ENCODE measurements around the gene MAP4K1. TPM values are rescaled to one million over a fixed set of nuclear protein-coding genes. Genes with fewer than 3 reads are reported as not detected.

The MAP4K1 gene
- polyA plus RNA-seq, 1 donor from 2014 or later, result 1.0 TPM

- Histone ChIP-seq H3F3A (ENCODE audit: insufficient read depth, low read length, poor library complexity, severe bottlenecking) (no peaks in the 10 kb centered on the region), H3K27me3 (ENCODE audit: insufficient read depth, low read depth, low read length) (no peaks in the 10 kb centered on the region), H2AFZ (ENCODE audit: low read depth, low read length) (no peak overlapping the region), H3K79me2 (replicated peaks; ENCODE audit: insufficient read depth, low read length) (no peaks in the 10 kb centered on the region), H3K4me2 (ENCODE audit: low read length) (no peak overlapping the region), H3K9ac (ENCODE audit: low read length) (no peak overlapping the region), H3K9me3 (ENCODE audit: low read length) (no peaks in the 10 kb centered on the region), H3K27ac (ENCODE audit: low read length) (no peak overlapping the region), H3K4me3 (ENCODE audit: low read length) (no peak overlapping the region), H3K36me3 (ENCODE audit: insufficient read depth, low read length) (no peaks in the 10 kb centered on the region), H3K9me2 (ENCODE audit: insufficient read depth, low read length) (no peaks in the 10 kb centered on the region), H4K20me1 (ENCODE audit: insufficient read depth) (no peaks in the 10 kb centered on the region)
- no peak for TF ChIP-seq TAF1 (IDR thresholded peaks at IDR 0.05; ENCODE audit: low read depth)
- TF ChIP-seq POLR2AphosphoS5 (IDR thresholded peaks at IDR 0.05), result no peak
- TF ChIP-seq EP300 (conservative IDR thresholded peaks at IDR 0.05; ENCODE audit: poor library complexity, severe bottlenecking), result no peak
- TF ChIP-seq SMC3 (conservative IDR thresholded peaks at IDR 0.05; ENCODE audit: poor library complexity), result no peak
- TF ChIP-seq EZH2 (IDR thresholded peaks at IDR 0.05; ENCODE audit: borderline replicate concordance, insufficient read depth, low read length, poor library complexity, severe bottlenecking), result no peak
- TF ChIP-seq CTCF (IDR thresholded peaks at IDR 0.05; ENCODE audit: poor library complexity, severe bottlenecking), result no peak
Observed at GRCh38 chr19:38642176-38642575, 24.4 kb upstream of the MAP4K1 start.

- Histone ChIP-seq H3K9me2 (ENCODE audit: insufficient read depth, low read length) (no peaks in the 10 kb centered on the region), H3F3A (ENCODE audit: insufficient read depth, low read length, poor library complexity, severe bottlenecking) (no peaks in the 10 kb centered on the region), H2AFZ (ENCODE audit: low read depth, low read length) (no peak overlapping the region), H3K27ac (ENCODE audit: low read length) (no peak overlapping the region), H3K9me3 (ENCODE audit: low read length) (no peaks in the 10 kb centered on the region), H3K4me2 (ENCODE audit: low read length) (no peak overlapping the region), H4K20me1 (ENCODE audit: insufficient read depth) (no peaks in the 10 kb centered on the region), H3K27me3 (ENCODE audit: insufficient read depth, low read depth, low read length) (no peaks in the 10 kb centered on the region), H3K79me2 (replicated peaks; ENCODE audit: insufficient read depth, low read length) (no peaks in the 10 kb centered on the region), H3K4me3 (ENCODE audit: low read length) (no peak overlapping the region), H3K9ac (ENCODE audit: low read length) (no peak overlapping the region), H3K36me3 (ENCODE audit: insufficient read depth, low read length) (no peaks in the 10 kb centered on the region)
- no peak for TF ChIP-seq MXI1 (conservative IDR thresholded peaks at IDR 0.05; ENCODE audit: poor library complexity, severe bottlenecking)
- no peak for TF ChIP-seq POLR2AphosphoS5 (IDR thresholded peaks at IDR 0.05)
- no peak for TF ChIP-seq EP300 (conservative IDR thresholded peaks at IDR 0.05; ENCODE audit: poor library complexity, severe bottlenecking)
- TF ChIP-seq CTCF (IDR thresholded peaks at IDR 0.05; ENCODE audit: poor library complexity, severe bottlenecking), result no peak
Observed at GRCh38 chr19:38640368-38640767, 22.6 kb upstream of the MAP4K1 start.

GRCh38 chr19:38639679-38640078 is 21.9 kb upstream of the MAP4K1 start:
- Histone ChIP-seq H3F3A (ENCODE audit: insufficient read depth, low read length, poor library complexity, severe bottlenecking) (no peaks in the 10 kb centered on the region), H4K20me1 (ENCODE audit: insufficient read depth) (no peaks in the 10 kb centered on the region), H3K79me2 (replicated peaks; ENCODE audit: insufficient read depth, low read length) (no peaks in the 10 kb centered on the region), H3K4me3 (ENCODE audit: low read length) (no peak overlapping the region), H3K27ac (ENCODE audit: low read length) (no peak overlapping the region), H2AFZ (ENCODE audit: low read depth, low read length) (no peak overlapping the region), H3K4me2 (ENCODE audit: low read length) (no peak overlapping the region), H3K9me3 (ENCODE audit: low read length) (no peaks in the 10 kb centered on the region), H3K9ac (ENCODE audit: low read length) (no peak overlapping the region), H3K9me2 (ENCODE audit: insufficient read depth, low read length) (no peaks in the 10 kb centered on the region), H3K27me3 (ENCODE audit: insufficient read depth, low read depth, low read length) (no peaks in the 10 kb centered on the region), H3K36me3 (ENCODE audit: insufficient read depth, low read length) (no peaks in the 10 kb centered on the region)
- TF ChIP-seq EP300 (conservative IDR thresholded peaks at IDR 0.05; ENCODE audit: poor library complexity, severe bottlenecking), result no peak
- TF ChIP-seq POLR2AphosphoS5 (IDR thresholded peaks at IDR 0.05), result no peak
- TF ChIP-seq EZH2 (IDR thresholded peaks at IDR 0.05; ENCODE audit: borderline replicate concordance, insufficient read depth, low read length, poor library complexity, severe bottlenecking), result no peak
- no peak for TF ChIP-seq RAD21 (conservative IDR thresholded peaks at IDR 0.05)
- TF ChIP-seq REST (IDR thresholded peaks at IDR 0.05; ENCODE audit: borderline replicate concordance), result no peak
- no peak for TF ChIP-seq SMC3 (conservative IDR thresholded peaks at IDR 0.05; ENCODE audit: poor library complexity)
